H9 (cell line): ENCODE measurements around the gene OPN4. TPM values are rescaled to one million over a fixed set of nuclear protein-coding genes. Genes with fewer than 3 reads are reported as not detected.

Experiments
- DNase-seq: peaks from one replicate; pipeline ENCODE4 v3.0.0-alpha.2; 2017
- H2AFZ ChIP-seq: one replicate; pipeline ENCODE4 v1.6.1; 2013; ENCODE audit warnings: mild to moderate bottlenecking, low read length, control low read depth, moderate library complexity
- H2AK5ac ChIP-seq: 2 replicates; pipeline ENCODE4 v1.6.1; 2013; ENCODE audit warnings: low read length, control low read depth, mixed read lengths; ENCODE audit not compliant: insufficient read length
- H2BK120ac ChIP-seq: one replicate; pipeline ENCODE4 v1.6.1; 2013; ENCODE audit warnings: low read depth, mild to moderate bottlenecking, low read length, control low read depth, inconsistent platforms; ENCODE audit not compliant: poor library complexity, severe bottlenecking
- H2BK12ac ChIP-seq: 2 replicates; pipeline ENCODE4 v1.6.1; 2013; ENCODE audit warnings: low read length, control low read depth, mixed read lengths, low read depth; ENCODE audit not compliant: insufficient read length
- H2BK15ac ChIP-seq: 2 replicates; pipeline ENCODE4 v1.6.1; 2013; ENCODE audit warnings: low read depth, low read length, control low read depth
- H2BK20ac ChIP-seq: one replicate; pipeline ENCODE4 v1.6.1; 2013; ENCODE audit warnings: low read depth, mild to moderate bottlenecking, low read length, control low read depth, inconsistent platforms; ENCODE audit not compliant: poor library complexity, severe bottlenecking
- H2BK5ac ChIP-seq: 2 replicates; pipeline ENCODE4 v1.6.1; 2013; ENCODE audit warnings: low read length, control low read depth, mixed read lengths; ENCODE audit not compliant: insufficient read length
- H3K14ac ChIP-seq: 2 replicates; pipeline ENCODE4 v1.6.1; 2013; ENCODE audit warnings: low read length, control low read depth; ENCODE audit not compliant: insufficient read depth
- H3K18ac ChIP-seq: 2 replicates; pipeline ENCODE4 v1.6.1; 2013; ENCODE audit warnings: low read depth, mild to moderate bottlenecking, mixed read lengths, low read length, control low read depth; ENCODE audit not compliant: insufficient read length
- H3K23ac ChIP-seq: 2 replicates; pipeline ENCODE4 v1.6.1; 2013; ENCODE audit warnings: low read length, control low read depth, mixed read lengths, low read depth; ENCODE audit not compliant: insufficient read length
- H3K23me2 ChIP-seq: 2 replicates; pipeline ENCODE4 v1.6.1; 2013; ENCODE audit warnings: low read depth, mild to moderate bottlenecking, mixed read lengths, low read length, control low read depth; ENCODE audit not compliant: insufficient read length, poor library complexity, severe bottlenecking
- H3K27ac ChIP-seq: 2 replicates; pipeline ENCODE4 v1.5.1; 2013; ENCODE audit warnings: low read length, control low read depth, mixed read lengths, low read depth; ENCODE audit not compliant: insufficient read length
- H3K27me3 ChIP-seq: 2 replicates; pipeline ENCODE4 v1.6.1; 2013; ENCODE audit warnings: low read length, control low read depth, inconsistent platforms; ENCODE audit not compliant: insufficient read depth
- H3K4ac ChIP-seq: 2 replicates; pipeline ENCODE4 v1.6.1; 2013; ENCODE audit warnings: low read depth, mild to moderate bottlenecking, control low read depth, inconsistent platforms, low read length, moderate library complexity
- H3K4me1 ChIP-seq: 2 replicates; pipeline ENCODE4 v1.6.1; 2013; ENCODE audit warnings: low read length, control low read depth, inconsistent platforms; ENCODE audit not compliant: insufficient read depth
- H3K4me2 ChIP-seq: 2 replicates; pipeline ENCODE4 v1.6.1; 2013; ENCODE audit warnings: low read length, control low read depth, mixed read lengths; ENCODE audit not compliant: insufficient read length, insufficient read depth
- H3K56ac ChIP-seq: 2 replicates; pipeline ENCODE4 v1.6.1; 2013; ENCODE audit warnings: low read depth, mild to moderate bottlenecking, mixed read lengths, low read length, control low read depth; ENCODE audit not compliant: insufficient read length
- H3K79me1 ChIP-seq: 2 replicates; pipeline ENCODE4 v1.6.1; 2013; ENCODE audit warnings: low read depth, mild to moderate bottlenecking, moderate library complexity, low read length, control low read depth, inconsistent platforms; ENCODE audit not compliant: insufficient read depth, poor library complexity, severe bottlenecking
- H3K79me2 ChIP-seq: 2 replicates; pipeline ENCODE4 v1.6.1; 2013; ENCODE audit warnings: low read length, control low read depth, inconsistent platforms; ENCODE audit not compliant: insufficient read depth
- H3K9ac ChIP-seq: 2 replicates; pipeline ENCODE4 v1.6.1; 2013; ENCODE audit warnings: low read length, control low read depth, mixed read lengths; ENCODE audit not compliant: insufficient read length; ENCODE audit errors: extremely low read depth
- H3K9me3 ChIP-seq: one replicate; pipeline ENCODE4 v1.6.1; 2013; ENCODE audit warnings: low read depth, low read length, inconsistent platforms; ENCODE audit not compliant: control insufficient read depth
- H3T11ph ChIP-seq: one replicate; pipeline ENCODE4 v1.6.1; 2013; ENCODE audit warnings: mild to moderate bottlenecking, low read length, control low read depth, inconsistent platforms
- H4K20me1 ChIP-seq: one replicate; pipeline ENCODE4 v1.6.1; 2013; ENCODE audit not compliant: control insufficient read depth, insufficient read length, insufficient read depth
- H4K5ac ChIP-seq: 2 replicates; pipeline ENCODE4 v1.6.1; 2013; ENCODE audit warnings: low read depth, mild to moderate bottlenecking, mixed read lengths, low read length, control low read depth; ENCODE audit not compliant: insufficient read length
- H4K8ac ChIP-seq: replicated peaks from 2 replicates; pipeline ENCODE4 v1.6.1; 2013; ENCODE audit warnings: low read length, control low read depth, mixed read lengths, low read depth; ENCODE audit not compliant: insufficient read length
- H4K91ac ChIP-seq: 2 replicates; pipeline ENCODE4 v1.6.1; 2013; ENCODE audit warnings: low read depth, mild to moderate bottlenecking, moderate library complexity, mixed read lengths, low read length, control low read depth; ENCODE audit not compliant: insufficient read length
- H3K27ac Mint-ChIP-seq, 3 experiments: 2 replicates in 2 of 3; 3 replicates in 1 of 3; pipeline ENCODE4 v1.8.0; 2020 to 2021; ENCODE audit warnings: mixed read lengths in 3 of 3, mild to moderate bottlenecking in 1 of 3, moderate library complexity in 1 of 3
- H3K27me3 Mint-ChIP-seq: 2 replicates; pipeline ENCODE4 v1.8.0; 2021; ENCODE audit warnings: low read depth, mild to moderate bottlenecking, moderate library complexity, mixed read lengths
- H3K36me3 Mint-ChIP-seq, 3 experiments: 2 replicates in 2 of 3; 3 replicates in 1 of 3; pipeline ENCODE4 v1.8.0; 2020 to 2021; ENCODE audit warnings: low read depth in 3 of 3, mixed read lengths in 3 of 3; ENCODE audit not compliant: insufficient read depth in 1 of 3
- H3K4me1 Mint-ChIP-seq, 2 experiments: 2 replicates each; pipeline ENCODE4 v1.8.0; 2020; ENCODE audit warnings: mixed read lengths in 2 of 2
- H3K4me3 Mint-ChIP-seq, 2 experiments: 2 replicates in 1 of 2; 3 replicates in 1 of 2; pipeline ENCODE4 v1.8.0; 2020 to 2021; ENCODE audit warnings: mild to moderate bottlenecking in 2 of 2, mixed read lengths in 2 of 2, moderate library complexity in 1 of 2
- H3K9me3 Mint-ChIP-seq, 2 experiments: 2 replicates in 1 of 2; 3 replicates in 1 of 2; pipeline ENCODE4 v1.8.0; 2020; ENCODE audit warnings: mild to moderate bottlenecking in 2 of 2, mixed read lengths in 2 of 2, moderate library complexity in 1 of 2
- WGBS: extraction: QIAGEN DNeasy Blood & Tissue Kit; methylation state at CpG from one replicate; pipeline ENCODE4 v1.1.7; 2013; ENCODE audit warnings: missing lambda C conversion rate, low lambda C conversion rate, mixed read lengths; ENCODE audit not compliant: insufficient read length; ENCODE audit errors: extremely low coverage; 5-methylcytosine and 5-hydroxymethylcytosine counted together
- total RNA-seq: library from RNA; stranded (reverse); gene quantifications from 2 replicates; pipeline ENCODE4 v1.2.1, GENCODE V29; 2021
- TF ChIP-seq, protein P1 (sequence below): fragments of 200-600 bp; sonication (generic); conservative IDR thresholded peaks from 3 replicates; pipeline ENCODE4 v1.8.0; 2021; ENCODE audit warnings: antibody characterized with exemption, mild to moderate bottlenecking

OPN4 gene
- total RNA-seq, 1 experiment from 2014 or later, result not detected

DNA sequence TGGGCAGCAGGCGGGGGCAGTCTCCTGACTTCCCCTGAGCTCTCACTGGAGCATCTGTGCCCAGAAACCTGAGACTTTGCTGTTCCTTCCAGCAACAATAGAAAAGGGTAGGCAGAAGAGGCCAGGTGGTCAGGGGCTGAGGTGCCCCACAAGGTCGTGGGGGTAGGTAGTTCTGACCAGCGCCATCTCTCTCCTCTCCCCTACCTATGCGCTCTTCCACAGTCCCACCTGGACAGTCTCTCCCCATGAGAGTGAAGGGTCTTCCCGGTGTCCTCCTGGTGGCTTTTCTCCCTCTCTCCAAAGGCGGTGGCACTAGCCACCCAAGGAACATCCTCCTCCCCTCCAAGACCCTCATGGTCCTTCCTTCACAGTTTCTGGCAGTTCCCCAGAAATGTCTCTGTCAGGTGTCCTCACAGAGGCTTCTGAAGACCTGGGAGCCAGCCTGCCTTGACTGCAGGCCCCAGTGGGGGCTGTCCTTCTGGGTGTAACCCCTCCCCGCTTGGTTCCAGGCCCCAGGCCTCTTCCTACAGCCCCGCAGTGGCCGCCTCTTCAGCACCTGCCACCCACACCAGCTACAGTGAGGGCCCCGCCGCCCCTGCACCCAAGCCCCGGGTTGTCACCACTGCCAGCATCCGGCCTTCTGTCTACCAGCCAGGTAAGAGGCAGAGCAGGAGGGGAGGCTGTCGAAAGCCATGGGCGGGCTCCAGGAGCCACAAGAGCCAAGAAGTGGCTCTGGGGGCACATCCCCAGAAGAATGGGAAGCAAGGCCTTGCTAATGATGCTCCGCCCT is 55.2 kb downstream of the OPN4 start:
- no peak overlapping the region for H3K4me2 ChIP-seq
- H3K4me3 Mint-ChIP-seq, result peak overlapping the region in 1 of 2 experiments; percentile 75; a peak in 2 of 5 replicates

More for the DNA sequence above, 55.2 kb downstream of the OPN4 start:
- Mint-ChIP-seq H3K27ac (no peak overlapping the region), H3K9me3 (no peaks in the 10 kb centered on the region; a peak in 1 of 5 replicates), H3K27me3 (no peaks in the 10 kb centered on the region), H3K36me3 (no peaks in the 10 kb centered on the region), H3K4me1 (peaks cover 43 to 48% of the 10 kb centered on the region in 2 experiments)
- Histone ChIP-seq H3K23me2 (peaks cover 8% of the 10 kb centered on the region), H3K9ac (no peak overlapping the region), H3K4me1 (no peaks in the 10 kb centered on the region; the same call in 1 of the 2 replicates), H4K8ac (no peak overlapping the region), H2BK5ac (no peak overlapping the region), H2AK5ac (no peak overlapping the region), H3K14ac (no peak overlapping the region), H4K20me1 (no peaks in the 10 kb centered on the region), H3K27me3 (no peaks in the 10 kb centered on the region), H3K56ac (no peak overlapping the region), H3K23ac (no peak overlapping the region), H3K9me3 (no peaks in the 10 kb centered on the region), H3K4ac (no peak overlapping the region), H4K5ac (no peak overlapping the region), H3K79me2 (no peaks in the 10 kb centered on the region), H2AFZ (no peak overlapping the region), H3K18ac (no peak overlapping the region), H2BK15ac (no peak overlapping the region), H2BK120ac (no peak overlapping the region), H4K91ac (no peak overlapping the region), H3K79me1 (no peaks in the 10 kb centered on the region), H3K27ac (no peak overlapping the region), H3T11ph (no peak overlapping the region), H2BK12ac (no peak overlapping the region), H2BK20ac (no peak overlapping the region)
- TF ChIP-seq, protein P1, sequence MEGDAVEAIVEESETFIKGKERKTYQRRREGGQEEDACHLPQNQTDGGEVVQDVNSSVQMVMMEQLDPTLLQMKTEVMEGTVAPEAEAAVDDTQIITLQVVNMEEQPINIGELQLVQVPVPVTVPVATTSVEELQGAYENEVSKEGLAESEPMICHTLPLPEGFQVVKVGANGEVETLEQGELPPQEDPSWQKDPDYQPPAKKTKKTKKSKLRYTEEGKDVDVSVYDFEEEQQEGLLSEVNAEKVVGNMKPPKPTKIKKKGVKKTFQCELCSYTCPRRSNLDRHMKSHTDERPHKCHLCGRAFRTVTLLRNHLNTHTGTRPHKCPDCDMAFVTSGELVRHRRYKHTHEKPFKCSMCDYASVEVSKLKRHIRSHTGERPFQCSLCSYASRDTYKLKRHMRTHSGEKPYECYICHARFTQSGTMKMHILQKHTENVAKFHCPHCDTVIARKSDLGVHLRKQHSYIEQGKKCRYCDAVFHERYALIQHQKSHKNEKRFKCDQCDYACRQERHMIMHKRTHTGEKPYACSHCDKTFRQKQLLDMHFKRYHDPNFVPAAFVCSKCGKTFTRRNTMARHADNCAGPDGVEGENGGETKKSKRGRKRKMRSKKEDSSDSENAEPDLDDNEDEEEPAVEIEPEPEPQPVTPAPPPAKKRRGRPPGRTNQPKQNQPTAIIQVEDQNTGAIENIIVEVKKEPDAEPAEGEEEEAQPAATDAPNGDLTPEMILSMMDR, result no peak
- no CpG with 5 or more reads among the region's 16 CpGs for WGBS
- DNase-seq, result no peak
